A549 (cell line): ENCODE results near the gene ANP32E. TPM values are rescaled to one million over a fixed set of nuclear protein-coding genes. Genes with fewer than 3 reads are reported as not detected.

Source experiments
- ATAC-seq, 2 experiments: fragments of 200-7000 bp in 1 of 2; fragments of >200 bp in 1 of 2; cut with Nextera tagmentation in 1 of 2; cut with Tn5 transposase in 1 of 2; 3 replicates each; pipeline versions ENCODE4 v1.8.0 to v1.9.1; 2018 to 2020; ENCODE audit warnings: mild to moderate bottlenecking in 1 of 2, moderate library complexity in 1 of 2
- CTCF ChIA-PET: fragments of 300-600 bp; sonication (Branson Sonifier 250); formaldehyde crosslinking; extraction: SDS; loops from one replicate; lab custom pipeline; 2021; ENCODE audit warnings: antibody characterized with exemption, inconsistent platforms; lab: Yijun Ruan, JAX
- POLR2A ChIA-PET: fragments of 350-600 bp; formaldehyde crosslinking; extraction: SDS; loops from one replicate; lab custom pipeline; 2021; ENCODE audit warnings: antibody characterized with exemption, inconsistent platforms; lab: Yijun Ruan, JAX
- DNase-seq, 2 experiments: peaks; one replicate each; pipeline versions ENCODE4 v3.0.0 to v3.0.0-alpha.2; 2011 to 2016; ENCODE audit warnings: low read depth in 1 of 2, low spot score in 1 of 2
- FAIRE-seq: peaks from 2 replicates; lab custom pipeline; 2011; peaks lifted over from hg19 to GRCh38; lab: Jason Lieb, UNC
- H3K27ac ChIP-seq, 2 experiments: fragments of >200 bp; sonication (Bioruptor Twin); formaldehyde crosslinking; 3 replicates each; pipeline ENCODE4 v1.5.1; 2016 to 2017
- H3K4me1 ChIP-seq: fragments of >200 bp; sonication (Bioruptor Twin); formaldehyde crosslinking; 3 replicates; pipeline ENCODE4 v1.6.1; 2016
- H3K4me2 ChIP-seq: fragments of >200 bp; sonication (Bioruptor Twin); formaldehyde crosslinking; 3 replicates; pipeline ENCODE4 v1.6.1; 2016
- H3K4me3 ChIP-seq: fragments of >200 bp; sonication (Bioruptor Twin); formaldehyde crosslinking; 3 replicates; pipeline ENCODE4 v1.5.1; 2016
- H3K9me3 ChIP-seq: fragments of >200 bp; sonication (Bioruptor Twin); formaldehyde crosslinking; 3 replicates; pipeline ENCODE4 v1.6.1; 2016
- ATOH8 ChIP-seq: fragments of 250-450 bp; sonication (Bioruptor Pico); IDR thresholded peaks from 2 replicates; pipeline ENCODE4 v1.5.0; 2020; ENCODE audit warnings: low read depth, mild to moderate bottlenecking, moderate library complexity
- BHLHE40 ChIP-seq: IDR thresholded peaks from 2 replicates; pipeline ENCODE4 v1.6.1; 2012; ENCODE audit warnings: low read depth, low read length, inconsistent platforms
- CHD2 ChIP-seq: fragments of 150-350 bp; IDR thresholded peaks from 2 replicates; pipeline ENCODE4 v1.6.1; 2014; ENCODE audit warnings: low read length; ENCODE audit not compliant: partially characterized antibody
- FOXS1 ChIP-seq: fragments of 250-450 bp; sonication (Bioruptor Pico); IDR thresholded peaks from 2 replicates; pipeline ENCODE4 v1.5.0; 2020; ENCODE audit warnings: mild to moderate bottlenecking, moderate library complexity
- GATA3 ChIP-seq: IDR thresholded peaks from 2 replicates; pipeline ENCODE4 v1.6.1; 2012; ENCODE audit warnings: borderline replicate concordance
- HEYL ChIP-seq: fragments of 250-450 bp; sonication (Bioruptor Pico); IDR thresholded peaks from 2 replicates; pipeline ENCODE4 v1.8.0; 2021; ENCODE audit warnings: mild to moderate bottlenecking, moderate library complexity
- HMGXB4 ChIP-seq: fragments of 250-450 bp; sonication (Bioruptor Pico); IDR thresholded peaks from 2 replicates; pipeline ENCODE4 v1.5.0; 2021; ENCODE audit warnings: mild to moderate bottlenecking, moderate library complexity, borderline replicate concordance
- HOXB13 ChIP-seq: fragments of 250-450 bp; sonication (Bioruptor Pico); IDR thresholded peaks from 2 replicates; pipeline ENCODE4 v1.5.0; 2020; ENCODE audit warnings: low read depth, mild to moderate bottlenecking, moderate library complexity
- MAZ ChIP-seq: fragments of 150-350 bp; IDR thresholded peaks from 2 replicates; pipeline ENCODE4 v1.6.1; 2014; ENCODE audit warnings: antibody characterized with exemption, low read depth, low read length, borderline replicate concordance
- MYC ChIP-seq: IDR thresholded peaks from 2 replicates; pipeline ENCODE4 v1.6.1; 2012; ENCODE audit warnings: mild to moderate bottlenecking, inconsistent platforms, low read length, improper control_type of control experiment, borderline replicate concordance
- NFE2L2 ChIP-seq: fragments of 150-350 bp; conservative IDR thresholded peaks from 2 replicates; pipeline ENCODE4 v1.6.1; 2014; ENCODE audit warnings: low read length
- RCOR1 ChIP-seq: fragments of 150-350 bp; IDR thresholded peaks from 2 replicates; pipeline ENCODE4 v1.6.1; 2014; ENCODE audit warnings: antibody characterized with exemption, low read length, low read depth
- RNF2 ChIP-seq: fragments of 200-600 bp; sonication (generic); IDR thresholded peaks from 2 replicates; pipeline ENCODE4 v1.6.1; 2016; ENCODE audit warnings: low read depth, mild to moderate bottlenecking, antibody characterized with exemption, moderate library complexity, borderline replicate concordance
- ZC3H11A ChIP-seq: fragments of 450-650 bp; IDR thresholded peaks from 2 replicates; pipeline ENCODE4 v1.6.1; 2014; ENCODE audit warnings: antibody characterized with exemption, mild to moderate bottlenecking
- ZNF302 ChIP-seq: fragments of 250-450 bp; sonication (Bioruptor Pico); IDR thresholded peaks from 2 replicates; pipeline ENCODE4 v1.9.0; 2021; ENCODE audit warnings: inconsistent platforms, mild to moderate bottlenecking, moderate library complexity
- WGBS: methylation state at CpG from one replicate; pipeline ENCODE4 v1.1.6; 2017; ENCODE audit errors: missing lambda C conversion rate; 5-methylcytosine and 5-hydroxymethylcytosine counted together
- polyA plus RNA-seq, 4 experiments: library from polyadenylated mRNA; depleted of rRNA in 3 of 4; stranded (reverse); fragments of >200 nt; fragmentation: RNase III in 1 of 4; extraction: RNeasy Plus Mini Kit Qiagen cat#74134 plus additional on column Dnase treatment in 1 of 4; gene quantifications; 2 replicates in 3 of 4; 3 replicates in 1 of 4; pipeline ENCODE4 v1.2.3, GENCODE V29; 2011 to 2017

Gene ANP32E
- polyA plus RNA-seq, 2 of the 4 experiments (the other 2 are of a cell fraction) = 60.0 to 128 TPM

GRCh38 chr1:150257624-150258585, 22.0 kb upstream of the ANP32E start, which contains the start of gene CA14 (continued):
- TF ChIP-seq ATOH8 (CRISPR knock-in tag) (no peak), MYC (no peak), MAZ (no peak), NFE2L2 (no peak)

GRCh38 chr1:150256554-150257341, 20.8 kb upstream of the ANP32E start:
- CTCF ChIA-PET = interaction anchor here (0.6 to 10.1 kb wide), 31 partner anchors 8 to 899 kb away, joined by 3 to 172 read pairs (median 4); partner anchors contain the start of genes APH1A, C1orf54, CIART and GOLPH3L
- peak overlapping the region in 1 of 2 experiments; percentile 67; a peak in 4 of 6 replicates for H3K27ac ChIP-seq
- H3K4me3 ChIP-seq = no peak overlapping the region
- FAIRE-seq = no peak
- DNase-seq = no peak
- no peaks in the 10 kb centered on the region for H3K9me3 ChIP-seq
- peaks cover 9% of the 10 kb centered on the region; the same call in 1 of the 3 replicates for H3K4me1 ChIP-seq
- POLR2A ChIA-PET = interaction anchor here (1.4 to 1.5 kb wide), 2 partner anchors 12 to 108 kb away, joined by 5 read pairs; partner anchors contain the start of genes APH1A and RPRD2
- WGBS = 63% methylated on average over 13 of the region's 14 CpGs
- no peak for ATAC-seq
- TF ChIP-seq HOXB13 (CRISPR knock-in tag) (no peak), ZNF302 (no peak), ZC3H11A (no peak), BHLHE40 (no peak), GATA3 (no peak), RNF2 (no peak), CHD2 (no peak), FOXS1 (no peak)
- peak overlapping the region; percentile 68 for H3K4me2 ChIP-seq

GRCh38 chr1:150256198-150256553, 20.3 kb upstream of the ANP32E start:
- DNase-seq = no peak
- Histone ChIP-seq H3K4me2 (peak overlapping the region; percentile 68), H3K27ac (peak overlapping the region; percentile 10 to 67; a peak in 4 of 6 replicates), H3K4me1 (peaks cover 9% of the 10 kb centered on the region; the same call in 1 of the 3 replicates), H3K9me3 (no peaks in the 10 kb centered on the region), H3K4me3 (no peak overlapping the region)
- no peak for FAIRE-seq
- ATAC-seq = peak in 1 of 2 experiments; percentile 16; a peak in 3 of 6 replicates
- CTCF ChIA-PET = interaction anchor here (0.6 to 10.1 kb wide), 32 partner anchors 9 to 899 kb away, joined by 3 to 172 read pairs (median 4); partner anchors contain the start of genes APH1A, C1orf54, CIART and GOLPH3L
- POLR2A ChIA-PET = interaction anchor here (0.6 to 1.5 kb wide), 3 partner anchors 13 to 108 kb away, joined by 5 read pairs; partner anchors contain the start of genes APH1A and RPRD2
- 6% methylated on average over 1 of the region's 1 CpG for WGBS
- TF ChIP-seq HMGXB4 (CRISPR knock-in tag) = no peak
- TF ChIP-seq HOXB13 (CRISPR knock-in tag) = no peak
- TF ChIP-seq RCOR1 = no peak
- TF ChIP-seq NFE2L2 = no peak
- no peak for TF ChIP-seq HEYL (CRISPR knock-in tag)
